Smooth muscle cell (in vitro differentiated cells): ENCODE measurements around the gene ETNK2. TPM values are rescaled to one million over a fixed set of nuclear protein-coding genes. Genes with fewer than 3 reads are reported as not detected.

Source experiments
- DNase-seq: peaks from one replicate; lab custom pipeline; 2025; ENCODE audit not compliant: unreplicated experiment; lab: John Stamatoyannopoulos, UW
- H2AFZ ChIP-seq: fragments of 200-600 bp; sonication (generic); 2 replicates; pipeline ENCODE4 v1.6.0; 2016; ENCODE audit warnings: antibody characterized with exemption, low read depth, mild to moderate bottlenecking
- H3F3A ChIP-seq: fragments of 200-600 bp; sonication (generic); 2 replicates; pipeline ENCODE4 v1.6.0; 2017; ENCODE audit warnings: antibody characterized with exemption, low read depth
- H3K27ac ChIP-seq: fragments of 200-600 bp; sonication (generic); 2 replicates; pipeline ENCODE4 v1.5.1; 2016; ENCODE audit warnings: low read depth, mild to moderate bottlenecking
- H3K27me3 ChIP-seq: fragments of 200-600 bp; sonication (generic); 2 replicates; pipeline ENCODE4 v1.6.1; 2016; ENCODE audit warnings: low read depth, mild to moderate bottlenecking
- H3K36me3 ChIP-seq: fragments of 200-600 bp; sonication (generic); 2 replicates; pipeline ENCODE4 v1.5.1; 2016; ENCODE audit warnings: low read depth
- H3K4me1 ChIP-seq: fragments of 200-600 bp; sonication (generic); 2 replicates; pipeline ENCODE4 v1.5.1; 2016; ENCODE audit warnings: low read depth
- H3K4me2 ChIP-seq: fragments of 200-600 bp; sonication (generic); 2 replicates; pipeline ENCODE4 v1.6.0; 2016; ENCODE audit warnings: mild to moderate bottlenecking
- H3K4me3 ChIP-seq: fragments of 200-600 bp; sonication (generic); 2 replicates; pipeline ENCODE4 v1.5.1; 2016; ENCODE audit warnings: mild to moderate bottlenecking
- H3K79me2 ChIP-seq: fragments of 200-600 bp; sonication (generic); 2 replicates; pipeline ENCODE4 v1.6.0; 2016; ENCODE audit warnings: low read depth, mild to moderate bottlenecking
- H3K9ac ChIP-seq: fragments of 200-600 bp; sonication (generic); 2 replicates; pipeline ENCODE4 v1.6.0; 2016; ENCODE audit warnings: low read depth
- H3K9me3 ChIP-seq: fragments of 200-600 bp; sonication (generic); replicated peaks from 2 replicates; pipeline ENCODE4 v1.5.1; 2016; ENCODE audit warnings: low read depth
- H4K20me1 ChIP-seq: fragments of 200-600 bp; sonication (generic); 2 replicates; pipeline ENCODE4 v1.6.0; 2016; ENCODE audit warnings: low read depth
- WGBS: methylation state at CpG from one replicate; pipeline ENCODE4 v1.1.7; 2016; ENCODE audit warnings: low lambda C conversion rate; 5-methylcytosine and 5-hydroxymethylcytosine counted together
- polyA plus RNA-seq: library from polyadenylated mRNA; unstranded; fragments of >200 nt; fragmentation: Nextera tagmentation; extraction: Ambion mirVana; gene quantifications from 2 replicates; pipeline ENCODE4 v1.2.1, GENCODE V29; 2016
- total RNA-seq: library from RNA; depleted of rRNA; stranded (reverse); fragments of >200 nt; gene quantifications from 2 replicates; pipeline ENCODE4 v1.2.3, GENCODE V29; 2014
- TF ChIP-seq, protein P1 (sequence below): fragments of 200-600 bp; sonication (generic); IDR thresholded peaks from 2 replicates; pipeline ENCODE4 v1.5.1; 2017; ENCODE audit warnings: borderline replicate concordance, mild to moderate bottlenecking, antibody characterized with exemption; ENCODE audit not compliant: insufficient read depth, poor library complexity, severe bottlenecking

The ETNK2 gene
- total and polyA plus RNA-seq, 2 experiments from 2014 or later: 8.9 to 21.4 TPM

DNA sequence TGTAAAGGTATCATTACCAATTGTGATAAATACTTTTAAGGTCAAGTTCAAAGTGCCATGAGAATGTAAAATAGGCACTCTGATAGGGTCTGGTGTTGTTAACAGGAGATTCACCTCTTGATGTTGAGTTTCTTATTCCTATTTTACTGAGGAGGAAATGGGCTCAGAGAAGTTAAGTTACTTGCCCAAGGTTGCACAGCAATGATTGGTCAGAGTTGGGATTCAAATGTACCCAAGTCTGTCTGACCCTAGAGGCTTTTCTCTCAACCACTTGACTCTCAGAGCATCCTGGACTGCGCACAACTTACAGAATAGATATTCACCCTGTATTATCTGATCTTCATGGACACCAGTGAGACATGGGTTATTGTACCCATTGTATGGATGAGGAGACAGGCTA lies 45.0 kb downstream of the ETNK2 start:
- Histone ChIP-seq H3K79me2 (peaks cover 4% of the 10 kb centered on the region), H3K4me1 (peaks cover 29% of the 10 kb centered on the region), H3F3A (no peaks in the 10 kb centered on the region), H3K27me3 (no peaks in the 10 kb centered on the region), H3K27ac (no peak overlapping the region), H3K9me3 (no peaks in the 10 kb centered on the region), H4K20me1 (no peaks in the 10 kb centered on the region), H3K4me2 (no peak overlapping the region), H3K9ac (no peak overlapping the region), H2AFZ (no peak overlapping the region), H3K4me3 (no peak overlapping the region), H3K36me3 (no peaks in the 10 kb centered on the region)
- TF ChIP-seq, protein P1, sequence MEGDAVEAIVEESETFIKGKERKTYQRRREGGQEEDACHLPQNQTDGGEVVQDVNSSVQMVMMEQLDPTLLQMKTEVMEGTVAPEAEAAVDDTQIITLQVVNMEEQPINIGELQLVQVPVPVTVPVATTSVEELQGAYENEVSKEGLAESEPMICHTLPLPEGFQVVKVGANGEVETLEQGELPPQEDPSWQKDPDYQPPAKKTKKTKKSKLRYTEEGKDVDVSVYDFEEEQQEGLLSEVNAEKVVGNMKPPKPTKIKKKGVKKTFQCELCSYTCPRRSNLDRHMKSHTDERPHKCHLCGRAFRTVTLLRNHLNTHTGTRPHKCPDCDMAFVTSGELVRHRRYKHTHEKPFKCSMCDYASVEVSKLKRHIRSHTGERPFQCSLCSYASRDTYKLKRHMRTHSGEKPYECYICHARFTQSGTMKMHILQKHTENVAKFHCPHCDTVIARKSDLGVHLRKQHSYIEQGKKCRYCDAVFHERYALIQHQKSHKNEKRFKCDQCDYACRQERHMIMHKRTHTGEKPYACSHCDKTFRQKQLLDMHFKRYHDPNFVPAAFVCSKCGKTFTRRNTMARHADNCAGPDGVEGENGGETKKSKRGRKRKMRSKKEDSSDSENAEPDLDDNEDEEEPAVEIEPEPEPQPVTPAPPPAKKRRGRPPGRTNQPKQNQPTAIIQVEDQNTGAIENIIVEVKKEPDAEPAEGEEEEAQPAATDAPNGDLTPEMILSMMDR: no peak
- no peak for DNase-seq
- WGBS: 100% methylated on average over 1 of the region's 1 CpG

DNA sequence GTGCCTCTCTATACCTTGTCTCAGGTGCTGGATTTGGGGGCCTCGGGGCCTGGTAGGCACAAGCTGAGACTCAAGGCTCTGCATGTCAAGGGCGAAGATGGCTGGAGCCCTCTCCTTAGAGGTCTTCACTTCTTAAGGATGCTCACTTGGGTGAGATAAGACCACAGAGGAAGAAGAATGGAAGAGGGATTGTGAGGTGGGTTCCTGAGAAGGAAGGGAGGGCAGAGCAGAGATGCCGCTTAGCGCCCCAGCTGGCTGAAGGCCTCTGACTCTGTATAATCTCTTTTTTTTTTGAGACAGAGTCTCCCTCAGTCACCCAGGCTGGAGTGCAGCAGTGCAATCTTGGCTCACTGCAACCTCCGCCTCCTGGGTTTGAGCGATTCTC lies 46.7 kb downstream of the ETNK2 start:
- Histone ChIP-seq H3K4me2 (no peak overlapping the region), H3K4me1 (peaks cover 29% of the 10 kb centered on the region), H3K4me3 (no peak overlapping the region), H3K9ac (no peak overlapping the region), H3K36me3 (no peaks in the 10 kb centered on the region), H3K27ac (no peak overlapping the region), H3F3A (no peaks in the 10 kb centered on the region), H3K9me3 (no peaks in the 10 kb centered on the region), H3K27me3 (no peaks in the 10 kb centered on the region), H3K79me2 (no peaks in the 10 kb centered on the region), H2AFZ (no peak overlapping the region), H4K20me1 (no peaks in the 10 kb centered on the region)
- TF ChIP-seq, protein P1: no peak
- 96% methylated on average over 6 of the region's 6 CpGs for WGBS
- DNase-seq: no peak

DNA sequence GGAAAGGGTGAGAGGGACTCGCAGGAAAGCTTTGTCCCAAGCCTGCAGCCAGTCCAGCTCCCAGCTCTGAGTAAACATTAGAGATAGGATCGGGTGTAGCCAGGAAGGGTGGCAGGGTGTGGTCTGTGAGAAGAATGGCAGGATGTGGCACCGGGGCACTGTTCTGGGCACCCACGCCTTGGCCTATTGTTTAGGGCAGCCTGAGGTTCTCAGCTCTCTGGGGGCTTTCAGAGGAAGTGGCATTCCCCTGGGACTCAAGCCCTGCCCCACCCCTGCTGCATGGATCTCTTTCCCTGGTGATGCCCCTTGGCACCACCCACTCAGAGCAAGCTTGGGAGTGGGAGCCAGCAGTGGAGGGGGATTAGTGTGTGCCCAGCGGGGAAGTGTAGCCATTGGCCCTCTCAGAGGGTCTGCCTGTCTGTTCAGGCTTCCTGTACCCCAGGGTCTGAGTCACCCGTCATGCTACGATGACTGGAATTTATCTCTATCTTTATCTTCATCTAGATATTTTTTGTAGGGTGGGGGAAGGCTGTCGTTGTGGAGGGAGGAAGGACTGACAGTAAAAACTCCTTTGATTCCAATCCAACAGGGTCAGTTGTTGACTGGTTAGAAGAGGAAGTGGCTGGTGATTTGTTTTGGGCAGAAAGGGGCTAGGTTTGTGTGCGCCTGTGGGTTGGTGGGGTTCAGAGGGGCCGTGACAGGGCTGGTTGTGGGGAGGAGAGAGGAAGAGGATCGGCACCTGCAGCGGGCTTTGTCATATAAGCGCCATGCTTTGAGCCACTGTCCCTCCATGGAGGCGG lies 47.3 kb downstream of the ETNK2 start:
- TF ChIP-seq, protein P1: no peak
- H2AFZ ChIP-seq: no peak overlapping the region
- H3K79me2 ChIP-seq: no peaks in the 10 kb centered on the region
- WGBS: 66% methylated on average over 14 of the region's 14 CpGs
- H3K9ac ChIP-seq: no peak overlapping the region
- H3K4me1 ChIP-seq: peaks cover 28% of the 10 kb centered on the region
- DNase-seq: no peak
- H3K27me3 ChIP-seq: no peaks in the 10 kb centered on the region
- H3K4me3 ChIP-seq: no peak overlapping the region
- H4K20me1 ChIP-seq: no peaks in the 10 kb centered on the region
- no peaks in the 10 kb centered on the region for H3F3A ChIP-seq
- H3K9me3 ChIP-seq: no peaks in the 10 kb centered on the region
- H3K4me2 ChIP-seq: no peak overlapping the region
- no peak overlapping the region for H3K27ac ChIP-seq
- H3K36me3 ChIP-seq: no peaks in the 10 kb centered on the region

DNA sequence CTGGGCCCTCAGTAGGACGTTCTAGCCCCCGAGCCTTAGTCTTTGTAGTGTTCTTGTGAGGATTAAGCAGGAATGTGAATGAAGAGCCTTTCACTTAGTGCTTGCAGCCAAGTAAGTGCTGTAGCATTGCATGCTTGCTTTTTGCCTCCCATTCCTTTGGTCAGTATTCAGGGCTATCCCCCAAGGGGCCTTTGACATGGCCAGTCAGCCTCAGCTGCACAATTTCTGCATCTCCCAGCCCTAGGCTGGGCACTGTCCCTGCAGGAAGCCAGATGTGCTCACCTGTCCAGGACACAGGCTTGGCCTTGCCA lies 48.5 kb downstream of the ETNK2 start:
- Histone ChIP-seq H3K27ac (no peak overlapping the region), H3K4me2 (no peak overlapping the region), H4K20me1 (no peaks in the 10 kb centered on the region), H3K4me1 (peaks cover 21% of the 10 kb centered on the region), H3K27me3 (no peaks in the 10 kb centered on the region), H3K9me3 (no peaks in the 10 kb centered on the region), H3K79me2 (peaks cover 5% of the 10 kb centered on the region), H3F3A (no peaks in the 10 kb centered on the region), H3K36me3 (no peaks in the 10 kb centered on the region), H3K9ac (no peak overlapping the region), H3K4me3 (no peak overlapping the region), H2AFZ (no peak overlapping the region)
- TF ChIP-seq, protein P1: no peak
- 29% methylated on average over 2 of the region's 2 CpGs for WGBS
- DNase-seq: no peak
